DOHH2 (cell line): ENCODE data around the gene PRSS8.

Experiments used
- H3F3A ChIP-seq: fragments of 200-600 bp; sonication (generic), shearing (Covaris generic); 2 replicates; pipeline ENCODE4 v1.6.0; 2016; ENCODE audit warnings: antibody characterized with exemption, mild to moderate bottlenecking; ENCODE audit not compliant: control insufficient read depth, insufficient read depth
- H3K27ac ChIP-seq: fragments of 200-600 bp; sonication (generic); 2 replicates; pipeline ENCODE4 v1.5.1; 2014; ENCODE audit warnings: low read depth, mild to moderate bottlenecking, low read length, moderate library complexity
- H3K27me3 ChIP-seq: fragments of 200-600 bp; sonication (generic); 2 replicates; pipeline ENCODE4 v1.6.1; 2014; ENCODE audit warnings: mild to moderate bottlenecking, low read length, mixed read lengths; ENCODE audit not compliant: control insufficient read depth
- H3K36me3 ChIP-seq: fragments of 200-600 bp; sonication (generic); 2 replicates; pipeline ENCODE4 v1.6.1; 2014; ENCODE audit warnings: mild to moderate bottlenecking, low read length, moderate library complexity, mixed read lengths; ENCODE audit not compliant: control insufficient read depth
- H3K4me1 ChIP-seq: fragments of 200-600 bp; sonication (generic); 2 replicates; pipeline ENCODE4 v1.6.1; 2014; ENCODE audit warnings: mild to moderate bottlenecking, low read length, mixed read lengths; ENCODE audit not compliant: control insufficient read depth
- H3K4me2 ChIP-seq: fragments of 200-600 bp; sonication (generic); 2 replicates; pipeline ENCODE4 v1.6.0; 2014; ENCODE audit warnings: mild to moderate bottlenecking, low read length, moderate library complexity
- H3K4me3 ChIP-seq: fragments of 200-600 bp; sonication (generic); 2 replicates; pipeline ENCODE4 v1.5.1; 2014; ENCODE audit warnings: mild to moderate bottlenecking, low read length, mixed read lengths
- H3K79me2 ChIP-seq: fragments of 200-600 bp; sonication (generic); 2 replicates; pipeline ENCODE4 v1.6.1; 2014; ENCODE audit warnings: mild to moderate bottlenecking, low read length, mixed read lengths; ENCODE audit not compliant: control insufficient read depth
- H3K9me2 ChIP-seq: fragments of 200-600 bp; sonication (generic); replicated peaks from 2 replicates; pipeline ENCODE4 v1.6.1; 2014; ENCODE audit warnings: mild to moderate bottlenecking, low read length, mixed read lengths; ENCODE audit not compliant: control insufficient read depth
- H3K9me3 ChIP-seq: fragments of 200-600 bp; sonication (generic); 2 replicates; pipeline ENCODE4 v1.6.1; 2014; ENCODE audit warnings: antibody characterized with exemption, low read length, mixed read lengths; ENCODE audit not compliant: control insufficient read depth, insufficient read depth
- H4K20me1 ChIP-seq: fragments of 200-600 bp; sonication (generic); 2 replicates; pipeline ENCODE4 v1.6.0; 2014; ENCODE audit warnings: low read depth, mild to moderate bottlenecking, antibody characterized with exemption, low read length, moderate library complexity; ENCODE audit not compliant: control insufficient read depth, insufficient read depth
- CTCF ChIP-seq: fragments of 200-600 bp; sonication (generic); IDR thresholded peaks from one replicate; pipeline ENCODE4 v1.5.1; 2014; ENCODE audit warnings: antibody characterized with exemption, mild to moderate bottlenecking, low read depth, low read length; ENCODE audit not compliant: poor library complexity, severe bottlenecking
- EZH2phosphoT487 ChIP-seq: fragments of 200-600 bp; sonication (generic); IDR thresholded peaks from 2 replicates; pipeline ENCODE4 v1.6.1; 2017; ENCODE audit warnings: borderline replicate concordance, mild to moderate bottlenecking, antibody characterized with exemption, low read length, moderate library complexity, mixed read lengths

PRSS8 gene

GRCh38 chr16:31088459-31089183, 46.9 kb downstream of the PRSS8 start, which contains the start of gene PRSS53:
Gene PRSS53 (minus strand): TSS chr16:31088943. CDS start chr16:31088809, 134 bp downstream.
- no peaks in the 10 kb centered on the region for H3F3A ChIP-seq
- H3K79me2 ChIP-seq, result peaks cover 19% of the 10 kb centered on the region
- no peak within 1 kb of the TSS for H3K4me3 ChIP-seq
- H3K9me3 ChIP-seq, result no peaks in the 10 kb centered on the region
- TF ChIP-seq EZH2phosphoT487 (no peak), CTCF (no peak)
- H3K4me2 ChIP-seq, result no peak within 1 kb of the TSS
- H3K27me3 ChIP-seq, result no peaks in the 10 kb centered on the region
- no peak within 1 kb of the TSS for H3K27ac ChIP-seq
- H3K9me2 ChIP-seq, result no peaks in the 10 kb centered on the region
- peaks cover 37% of the 10 kb centered on the region for H3K36me3 ChIP-seq
- H3K4me1 ChIP-seq, result peaks cover 10% of the 10 kb centered on the region
- H4K20me1 ChIP-seq, result no peaks in the 10 kb centered on the region

- H3K27ac ChIP-seq, result no peak overlapping the region
- no peaks in the 10 kb centered on the region for H3K9me3 ChIP-seq
- no peak overlapping the region for H3K4me2 ChIP-seq
- peaks cover 4% of the 10 kb centered on the region for H3K4me1 ChIP-seq
- peaks cover 41% of the 10 kb centered on the region for H3K36me3 ChIP-seq
- no peak for TF ChIP-seq CTCF
- no peak for TF ChIP-seq EZH2phosphoT487
- H4K20me1 ChIP-seq, result no peaks in the 10 kb centered on the region
- no peaks in the 10 kb centered on the region for H3K27me3 ChIP-seq
- H3K4me3 ChIP-seq, result no peak overlapping the region
- H3F3A ChIP-seq, result no peaks in the 10 kb centered on the region
- no peaks in the 10 kb centered on the region for H3K9me2 ChIP-seq
- H3K79me2 ChIP-seq, result peaks cover 13% of the 10 kb centered on the region
Observed at GRCh38 chr16:31087971-31088370, 47.6 kb downstream of the PRSS8 start.

DNA sequence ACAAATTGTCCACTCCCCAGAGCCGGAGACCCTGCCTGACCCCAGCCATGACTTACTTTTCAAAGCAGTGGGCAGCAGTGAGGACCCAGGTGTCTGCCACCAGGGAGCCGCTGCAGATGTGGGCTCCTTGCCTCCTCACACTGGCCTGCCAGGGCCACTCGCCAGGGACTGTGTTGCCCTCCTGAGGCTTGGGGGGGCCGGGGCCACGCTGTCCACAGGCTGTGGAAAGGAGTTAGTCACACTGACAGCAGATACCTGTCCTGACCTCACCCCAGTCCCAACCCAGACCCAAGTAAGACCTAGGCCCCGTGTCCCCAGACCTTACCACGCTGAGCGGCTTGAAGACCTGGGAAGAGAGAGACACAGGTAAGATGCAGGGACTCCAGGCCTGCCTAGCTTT, 48.0 kb downstream of the PRSS8 start:
- H3K36me3 ChIP-seq, result peaks cover 44% of the 10 kb centered on the region
- H3K9me2 ChIP-seq, result no peaks in the 10 kb centered on the region

More for the DNA sequence above, 48.0 kb downstream of the PRSS8 start:
- no peaks in the 10 kb centered on the region for H3K27me3 ChIP-seq
- H3K4me2 ChIP-seq, result no peak overlapping the region
- peaks cover 3% of the 10 kb centered on the region; the same call in 1 of the 2 replicates for H3K4me1 ChIP-seq
- H3K4me3 ChIP-seq, result no peak overlapping the region
- H3F3A ChIP-seq, result no peaks in the 10 kb centered on the region
- H3K27ac ChIP-seq, result no peak overlapping the region
- no peak for TF ChIP-seq CTCF
- no peak for TF ChIP-seq EZH2phosphoT487
- H3K9me3 ChIP-seq, result no peaks in the 10 kb centered on the region
- peaks cover 8% of the 10 kb centered on the region for H3K79me2 ChIP-seq
- 0 out of 2 replicates have a peak, but pooled peaks cover under 1% of the 10 kb centered on the region for H4K20me1 ChIP-seq
